ENCODE measurements around the gene TFDP1.

DNA sequence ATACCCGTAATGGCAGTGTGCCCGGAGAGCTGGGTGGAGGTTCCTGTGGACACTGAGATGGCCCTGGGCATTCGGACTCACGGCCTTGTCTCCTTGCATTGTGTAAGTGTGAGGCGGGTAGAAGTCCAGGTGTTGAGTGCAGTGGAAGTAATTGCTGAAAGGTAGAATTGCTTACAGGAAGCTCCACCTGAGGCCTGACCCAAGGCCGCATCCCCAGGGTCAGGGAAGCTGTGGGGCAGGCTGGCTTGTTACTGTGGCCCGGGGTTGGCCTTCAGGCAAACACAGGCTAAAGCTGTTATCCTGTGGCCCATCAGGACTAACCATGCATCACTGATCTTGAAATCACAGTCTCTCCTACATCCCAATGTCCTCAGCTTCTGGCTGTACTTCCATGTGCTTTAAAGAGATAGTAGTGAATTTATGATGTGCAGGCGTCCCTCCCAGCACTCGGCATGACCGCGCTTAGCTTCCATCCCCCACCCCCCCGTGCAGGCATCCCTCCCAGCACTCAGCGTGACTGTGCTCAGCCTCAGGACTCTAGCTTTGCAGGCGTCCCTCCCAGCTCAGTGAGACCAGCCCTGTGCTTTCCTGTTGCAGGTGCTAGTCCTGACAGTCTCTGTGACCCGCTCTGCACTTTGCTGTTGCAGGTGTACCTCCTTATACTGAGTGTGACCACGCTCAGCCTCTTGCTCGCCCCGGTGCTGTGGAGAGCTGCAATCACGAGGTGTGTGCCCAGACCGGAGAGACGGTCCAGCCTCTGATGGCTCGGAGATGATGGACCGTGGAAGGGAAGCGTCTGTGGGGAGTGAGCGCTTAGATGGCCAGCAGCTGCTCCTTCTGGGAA is 35.6 kb upstream of the TFDP1 start:
- TF ChIP-seq EP300 (IDR thresholded peaks at IDR 0.05; ENCODE audit: borderline replicate concordance) = no peak
- TF ChIP-seq CEBPB (IDR thresholded peaks at IDR 0.05) = no peak
- TF ChIP-seq EGR1 (IDR thresholded peaks at IDR 0.05) = no peak
- no peak for TF ChIP-seq TCF12 (IDR thresholded peaks at IDR 0.05; ENCODE audit: low read depth)
- TF ChIP-seq, protein P1, sequence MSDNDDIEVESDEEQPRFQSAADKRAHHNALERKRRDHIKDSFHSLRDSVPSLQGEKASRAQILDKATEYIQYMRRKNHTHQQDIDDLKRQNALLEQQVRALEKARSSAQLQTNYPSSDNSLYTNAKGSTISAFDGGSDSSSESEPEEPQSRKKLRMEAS (IDR thresholded peaks at IDR 0.05) = no peak
- no peak for TF ChIP-seq TAF1 (IDR thresholded peaks at IDR 0.05; ENCODE audit: low read depth)
- no peak for TF ChIP-seq YY1 (IDR thresholded peaks at IDR 0.05; ENCODE audit: low read depth)
- TF ChIP-seq RAD21 (IDR thresholded peaks at IDR 0.05; ENCODE audit: low read depth) = no peak
- no peak for TF ChIP-seq FOXM1 (IDR thresholded peaks at IDR 0.05; ENCODE audit: borderline replicate concordance, low read depth)
- no peak for TF ChIP-seq REST (IDR thresholded peaks at IDR 0.05; ENCODE audit: low read depth)
- no peak for TF ChIP-seq CREB1 (IDR thresholded peaks at IDR 0.05; ENCODE audit: low read depth)
- TF ChIP-seq NFIC (IDR thresholded peaks at IDR 0.05) = no peak
- no peak for TF ChIP-seq TEAD4 (IDR thresholded peaks at IDR 0.05)
